Activated T-cell treated with anti-CD3 and anti-CD28 coated beads for 48 hours (primary cell): ENCODE data around the gene INTS6.

Experiments
- DNase-seq: peaks from one replicate; pipeline ENCODE4 v3.0.0-alpha.2; 2020; ENCODE audit warnings: low read depth

INTS6 gene

DNA sequence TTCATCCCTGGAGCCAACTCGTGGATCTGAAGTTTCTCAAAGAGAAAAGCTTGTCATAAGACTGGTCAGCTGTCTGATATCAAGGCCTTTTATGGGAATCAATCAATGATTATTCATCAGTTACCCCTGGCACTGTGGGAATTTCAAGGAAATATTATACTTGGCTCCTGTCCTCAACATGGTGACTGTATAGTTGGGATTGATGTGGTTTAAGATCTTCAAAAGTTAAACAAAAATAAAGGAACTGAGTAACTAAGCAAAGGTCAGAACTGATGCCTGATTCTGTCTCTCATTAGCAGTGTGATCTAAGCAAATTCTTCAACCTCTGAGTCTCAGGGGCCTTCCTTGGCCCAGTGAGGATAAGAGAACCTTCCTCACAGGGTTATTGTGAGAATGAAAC, 135.6 kb downstream of the INTS6 start:
- DNase-seq: no peak

DNA sequence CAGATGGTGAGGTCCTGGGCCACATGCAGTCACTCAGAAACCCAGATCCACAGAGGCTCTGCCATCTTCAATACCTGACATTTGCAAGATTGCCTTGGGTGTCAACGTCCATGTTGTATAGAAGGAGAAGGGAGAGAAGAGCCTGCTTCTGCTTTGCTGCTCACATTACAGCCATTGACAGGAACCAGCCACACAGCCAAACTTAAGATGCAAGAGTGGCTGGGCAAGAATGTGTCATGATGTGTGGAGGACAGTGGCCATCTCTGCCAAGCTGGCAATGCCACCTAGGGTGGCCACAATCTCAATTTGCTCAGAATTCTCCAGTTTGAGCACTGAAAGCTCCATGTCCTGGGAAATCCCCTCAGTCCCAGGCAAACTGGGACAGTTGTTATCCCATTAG, 139.2 kb downstream of the INTS6 start:
- DNase-seq: no peak

DNA sequence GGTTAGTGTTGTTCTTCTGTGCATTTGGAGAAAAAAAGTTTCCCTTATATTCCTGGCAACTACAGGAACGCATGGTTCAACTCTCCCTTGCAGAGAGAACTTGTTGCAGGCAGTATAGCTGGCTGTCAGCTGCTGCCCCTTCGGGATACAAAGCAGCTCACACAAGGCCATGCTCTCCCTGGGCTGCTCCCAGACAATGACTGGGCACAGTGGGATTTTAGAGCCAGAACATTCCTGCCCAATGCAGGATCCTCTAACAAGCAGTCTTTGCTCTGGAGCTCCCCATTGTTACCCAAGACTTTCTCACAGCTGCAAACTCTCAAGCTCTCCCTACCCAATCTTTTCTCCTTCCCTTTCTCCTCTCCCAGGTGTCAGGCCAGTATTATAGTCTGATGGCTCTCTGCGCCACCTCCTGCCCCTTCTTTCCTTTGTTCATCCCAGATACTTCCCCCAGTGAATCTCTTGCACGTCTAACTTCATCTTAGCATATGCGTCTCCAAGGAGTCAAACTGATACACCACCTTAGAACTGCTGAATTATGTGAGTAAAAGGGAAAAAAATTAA, 140.8 kb downstream of the INTS6 start:
- no peak for DNase-seq
